AG09319 (cell line): ENCODE data around the gene TBC1D5.

Experiments used
- DNase-seq: peaks from one replicate; pipeline ENCODE4 v3.0.0-alpha.2; 2010; ENCODE audit warnings: low read depth; ENCODE audit errors: extremely low read depth
- CTCF ChIP-seq: IDR thresholded peaks from 2 replicates; pipeline ENCODE4 v1.5.1; 2011; ENCODE audit warnings: low read depth, mild to moderate bottlenecking, inconsistent platforms, low read length, moderate library complexity

Gene TBC1D5

GRCh38 chr3:17258823-17259436, 483.5 kb downstream of the TBC1D5 start:
- peak; percentile 61 for TF ChIP-seq CTCF
- peak; percentile 8 for DNase-seq

GRCh38 chr3:17257269-17257668, 485.2 kb downstream of the TBC1D5 start:
- no peak for DNase-seq
- no peak for TF ChIP-seq CTCF

GRCh38 chr3:17243621-17244020, 498.8 kb downstream of the TBC1D5 start:
- DNase-seq: no peak
- TF ChIP-seq CTCF: no peak

GRCh38 chr3:17239417-17239816, 503.0 kb downstream of the TBC1D5 start:
- TF ChIP-seq CTCF: no peak
- DNase-seq: no peak

- peak; percentile 16 for DNase-seq
- no peak for TF ChIP-seq CTCF
Observed at GRCh38 chr3:17238023-17238422, 504.4 kb downstream of the TBC1D5 start.

GRCh38 chr3:17235310-17235709, 507.1 kb downstream of the TBC1D5 start:
- no peak for DNase-seq
- TF ChIP-seq CTCF: no peak

- DNase-seq: no peak
- no peak for TF ChIP-seq CTCF
Observed at GRCh38 chr3:17234382-17234781, 508.0 kb downstream of the TBC1D5 start.
